HEK293 (cell line): ENCODE data around the gene LAMA4.

Experiments used
- CTCF ChIA-PET: fragments of 350-600 bp; formaldehyde crosslinking; extraction: SDS; loops from one replicate; lab custom pipeline; 2021; ENCODE audit warnings: antibody characterized with exemption; lab: Yijun Ruan, JAX
- POLR2A ChIA-PET: fragments of 300-600 bp; formaldehyde crosslinking; extraction: SDS; loops from one replicate; lab custom pipeline; 2020; ENCODE audit warnings: antibody characterized with exemption, inconsistent platforms; lab: Yijun Ruan, JAX
- H3K27ac ChIP-seq: fragments of 200-500 bp; sonication (Bioruptor generic); 2 replicates; pipeline ENCODE4 v1.5.1; 2014; ENCODE audit warnings: low read depth, low read length, control low read depth, inconsistent platforms; ENCODE audit errors: extremely low read depth
- H3K36me3 ChIP-seq, 2 experiments: fragments of 200-500 bp in 1 of 2; sonication (Bioruptor generic) in 1 of 2; 1 replicate in 1 of 2; 2 replicates in 1 of 2; pipeline ENCODE4 v1.5.1; 2014 to 2017; ENCODE audit warnings: inconsistent platforms in 2 of 2, low read length in 2 of 2; ENCODE audit not compliant: control insufficient read depth in 2 of 2, insufficient read depth in 1 of 2
- H3K4me1 ChIP-seq: fragments of 200-500 bp; sonication (Bioruptor generic); 2 replicates; pipeline ENCODE4 v1.5.1; 2014; ENCODE audit warnings: mild to moderate bottlenecking, low read length, inconsistent platforms; ENCODE audit not compliant: control insufficient read depth, insufficient read depth
- H3K4me3 ChIP-seq: 2 replicates; pipeline ENCODE4 v1.5.1; 2011; ENCODE audit warnings: low read depth, mild to moderate bottlenecking, control low read depth, low read length, moderate library complexity
- H3K9me3 ChIP-seq: fragments of 200-500 bp; sonication (Bioruptor generic); 2 replicates; pipeline ENCODE4 v1.5.1; 2014; ENCODE audit warnings: low read depth, low read length, inconsistent platforms; ENCODE audit not compliant: control insufficient read depth, insufficient read depth
- BCL11A ChIP-seq: fragments of 450-650 bp; formaldehyde crosslinking; IDR thresholded peaks from 2 replicates; pipeline ENCODE4 v1.5.1; 2016; ENCODE audit warnings: low read depth, missing biosample characterization, missing genetic modification characterization
- GLIS1 ChIP-seq: fragments of 450-650 bp; formaldehyde crosslinking; IDR thresholded peaks from 2 replicates; pipeline ENCODE4 v1.5.1; 2016; ENCODE audit warnings: missing biosample characterization, missing genetic modification characterization
- IKZF3 ChIP-seq: fragments of 450-650 bp; IDR thresholded peaks from 2 replicates; pipeline ENCODE4 v1.5.0; 2018; ENCODE audit warnings: missing biosample characterization, mild to moderate bottlenecking, missing genetic modification characterization, moderate library complexity
- INSM2 ChIP-seq: fragments of 450-650 bp; formaldehyde crosslinking; IDR thresholded peaks from 2 replicates; pipeline ENCODE4 v1.5.1; 2016; ENCODE audit warnings: missing biosample characterization, missing genetic modification characterization
- KLF10 ChIP-seq: fragments of 450-650 bp; IDR thresholded peaks from 2 replicates; pipeline ENCODE4 v1.5.1; 2018; ENCODE audit warnings: missing biosample characterization, mild to moderate bottlenecking, missing genetic modification characterization
- OSR2 ChIP-seq: fragments of 450-650 bp; formaldehyde crosslinking; IDR thresholded peaks from 2 replicates; pipeline ENCODE4 v1.5.1; 2016; ENCODE audit warnings: missing biosample characterization, missing genetic modification characterization
- PRDM6 ChIP-seq: fragments of 450-650 bp; formaldehyde crosslinking; IDR thresholded peaks from 2 replicates; pipeline ENCODE4 v1.5.1; 2017; ENCODE audit warnings: missing biosample characterization, missing genetic modification characterization
- SP7 ChIP-seq: fragments of 450-650 bp; formaldehyde crosslinking; IDR thresholded peaks from 2 replicates; pipeline ENCODE4 v1.5.1; 2016; ENCODE audit warnings: missing biosample characterization, missing genetic modification characterization
- TRIM28 ChIP-seq: IDR thresholded peaks from 2 replicates; pipeline ENCODE4 v1.6.1; 2011; ENCODE audit warnings: low read length, control low read depth, borderline replicate concordance
- WT1 ChIP-seq: fragments of 450-650 bp; formaldehyde crosslinking; IDR thresholded peaks from 2 replicates; pipeline ENCODE4 v1.5.1; 2016; ENCODE audit warnings: missing biosample characterization, missing genetic modification characterization
- ZBTB17 ChIP-seq: fragments of 450-650 bp; formaldehyde crosslinking; IDR thresholded peaks from 2 replicates; pipeline ENCODE4 v1.5.1; 2016; ENCODE audit warnings: missing biosample characterization, missing genetic modification characterization
- ZBTB20 ChIP-seq: fragments of 450-650 bp; formaldehyde crosslinking; IDR thresholded peaks from 2 replicates; pipeline ENCODE4 v1.5.1; 2016; ENCODE audit warnings: missing biosample characterization, missing genetic modification characterization
- ZBTB8A ChIP-seq: fragments of 450-650 bp; formaldehyde crosslinking; IDR thresholded peaks from 2 replicates; pipeline ENCODE4 v1.5.1; 2016; ENCODE audit warnings: missing biosample characterization, missing genetic modification characterization
- ZEB2 ChIP-seq: fragments of 450-650 bp; formaldehyde crosslinking; IDR thresholded peaks from 2 replicates; pipeline ENCODE4 v1.5.1; 2016; ENCODE audit warnings: missing biosample characterization, missing genetic modification characterization
- ZNF335 ChIP-seq: fragments of 450-650 bp; formaldehyde crosslinking; conservative IDR thresholded peaks from 2 replicates; pipeline ENCODE4 v1.5.1; 2016; ENCODE audit warnings: missing biosample characterization, missing genetic modification characterization
- ZNF362 ChIP-seq: fragments of 450-650 bp; formaldehyde crosslinking; IDR thresholded peaks from 2 replicates; pipeline ENCODE4 v1.5.1; 2016; ENCODE audit warnings: missing biosample characterization, missing genetic modification characterization
- ZNF366 ChIP-seq: fragments of 450-650 bp; formaldehyde crosslinking; conservative IDR thresholded peaks from 2 replicates; pipeline ENCODE4 v1.5.1; 2016; ENCODE audit warnings: missing biosample characterization, missing genetic modification characterization
- ZNF398 ChIP-seq: fragments of 450-650 bp; formaldehyde crosslinking; IDR thresholded peaks from 2 replicates; pipeline ENCODE4 v1.5.1; 2017; ENCODE audit warnings: missing biosample characterization, missing genetic modification characterization
- ZNF549 ChIP-seq: fragments of 450-650 bp; IDR thresholded peaks from 2 replicates; pipeline ENCODE4 v1.5.1; 2018; ENCODE audit warnings: missing biosample characterization, missing genetic modification characterization, mild to moderate bottlenecking, inconsistent platforms, moderate library complexity
- ZNF629 ChIP-seq: fragments of 450-650 bp; formaldehyde crosslinking; IDR thresholded peaks from 2 replicates; pipeline ENCODE4 v1.5.1; 2017; ENCODE audit warnings: missing biosample characterization, missing genetic modification characterization
- ZNF639 ChIP-seq: fragments of 450-650 bp; formaldehyde crosslinking; IDR thresholded peaks from 2 replicates; pipeline ENCODE4 v1.5.1; 2016; ENCODE audit warnings: missing biosample characterization, missing genetic modification characterization
- ZNF658 ChIP-seq: fragments of 450-650 bp; formaldehyde crosslinking; IDR thresholded peaks from 2 replicates; pipeline ENCODE4; 2016; ENCODE audit warnings: missing biosample characterization, missing genetic modification characterization
- ZNF660 ChIP-seq: fragments of 450-650 bp; IDR thresholded peaks from 2 replicates; pipeline ENCODE4 v1.5.1; 2018; ENCODE audit warnings: missing biosample characterization, mild to moderate bottlenecking, missing genetic modification characterization
- ZNF692 ChIP-seq: fragments of 450-650 bp; formaldehyde crosslinking; IDR thresholded peaks from 2 replicates; pipeline ENCODE4 v1.5.1; 2016; ENCODE audit warnings: missing biosample characterization, missing genetic modification characterization

Gene LAMA4

GRCh38 chr6:112233847-112234246, 20.5 kb downstream of the LAMA4 start:
- H3K27ac ChIP-seq: peak overlapping the region; percentile 67; the same call in 1 of the 2 replicates
- H3K36me3 ChIP-seq: no peaks in the 10 kb centered on the region
- no peak overlapping the region for H3K4me3 ChIP-seq
- CTCF ChIA-PET: interaction anchor here (0.6 to 2.6 kb wide), 9 partner anchors 12 to 1370 kb away, joined by 3 to 15 read pairs (median 4); no protein-coding TSS in a partner anchor
- POLR2A ChIA-PET: interaction anchor here (2.4 to 4.8 kb wide), 3 partner anchors 12 to 20 kb away, joined by 8 to 32 read pairs (median 22); partner anchors contain the start of gene LAMA4
- H3K9me3 ChIP-seq: no peaks in the 10 kb centered on the region
- TF ChIP-seq IKZF3 (0 out of 2 replicates have a peak, but pooled peaks have one; percentile 10), ZBTB8A (tag by site-specific recombination) (peak; percentile 17; the same call in 1 of the 2 replicates), PRDM6 (tag by site-specific recombination) (peak; percentile 77), GLIS1 (tag by site-specific recombination) (peak; percentile 54), WT1 (tag by site-specific recombination) (no peak), SP7 (tag by site-specific recombination) (peak; percentile 73), ZBTB20 (tag by site-specific recombination) (peak; percentile 20), ZNF658 (tag by site-specific recombination) (no peak), ZBTB17 (tag by site-specific recombination) (peak; percentile 33; the same call in 1 of the 2 replicates), ZNF639 (tag by site-specific recombination) (0 out of 2 replicates have a peak, but pooled peaks have one; percentile 31), ZEB2 (0 out of 2 replicates have a peak, but pooled peaks have one; percentile 30), BCL11A (peak; percentile 36; the same call in 1 of the 2 replicates), TRIM28 (peak; percentile 21; the same call in 1 of the 2 replicates), ZNF692 (tag by site-specific recombination) (no peak), ZNF362 (tag by site-specific recombination) (peak; percentile 78), ZNF366 (peak; percentile 81), ZNF398 (tag by site-specific recombination) (peak; percentile 23; the same call in 1 of the 2 replicates), ZNF660 (tag by site-specific recombination) (peak; percentile 73), ZNF335 (no peak), ZNF549 (no peak), OSR2 (peak; percentile 73; the same call in 1 of the 2 replicates), INSM2 (tag by site-specific recombination) (0 out of 2 replicates have a peak, but pooled peaks have one; percentile 35), ZNF629 (tag by site-specific recombination) (peak; percentile 85), KLF10 (tag by site-specific recombination) (peak; percentile 82)
- TF ChIP-seq, all 188 proteins: peak for 19
- peaks cover 43% of the 10 kb centered on the region for H3K4me1 ChIP-seq
